HepG2 (cell line): Measurements from ENCODE around the gene ART1. TPM values are rescaled to one million over a fixed set of nuclear protein-coding genes. Genes with fewer than 3 reads are reported as not detected.

Experiments
- FOXA1 ChIP-seq, 2 experiments: fragments of 450-650 bp in 1 of 2; sonication (generic) in 1 of 2; formaldehyde crosslinking in 1 of 2; IDR thresholded peaks; 2 replicates each; pipeline versions ENCODE4 v1.4.0 to v1.6.1; 2016 to 2020; ENCODE audit warnings: missing genetic modification reagents in 1 of 2
- SATB2 ChIP-seq: sonication (generic); formaldehyde crosslinking; IDR thresholded peaks from 2 replicates; pipeline ENCODE4 v1.5.0; 2020; ENCODE audit warnings: missing genetic modification reagents
- ZNF24 ChIP-seq: fragments of 450-650 bp; IDR thresholded peaks from 2 replicates; pipeline ENCODE4 v1.6.1; 2017; ENCODE audit warnings: antibody characterized with exemption, mild to moderate bottlenecking
- polyA plus RNA-seq, 8 experiments: library from polyadenylated mRNA; depleted of rRNA in 3 of 8; stranded (reverse) in 7 of 8; unstranded in 1 of 8; fragments of >200 nt; fragmentation: Illumina TruSeq in 4 of 8; extraction: Trizol in 4 of 8; gene quantifications; 2 replicates each; pipeline versions ENCODE4 v1.2.1 to v1.2.3, GENCODE V29; 2011 to 2016; ENCODE audit warnings: low read depth in 4 of 8, missing spikeins in 1 of 8, mixed read lengths in 1 of 8; ENCODE audit not compliant: insufficient read depth in 1 of 8
- total RNA-seq, 5 experiments: library from RNA; depleted of rRNA; stranded (reverse); fragments of >200 nt; fragmentation: Illumina TruSeq; extraction: Trizol; gene quantifications; 2 replicates each; pipeline ENCODE4 v1.2.3, GENCODE V29; 2016; ENCODE audit warnings: low read depth in 1 of 5
- TF ChIP-seq, protein P1 (sequence below): sonication (generic); formaldehyde crosslinking; conservative IDR thresholded peaks from 2 replicates; pipeline ENCODE4 v1.4.0; 2020; ENCODE audit warnings: missing genetic modification reagents
- TF ChIP-seq, protein P2 (sequence below): sonication (generic); formaldehyde crosslinking; conservative IDR thresholded peaks from 2 replicates; pipeline ENCODE4 v1.8.1; 2023; ENCODE audit warnings: missing genetic modification reagents
- TF ChIP-seq, protein P3 (sequence below): sonication (generic); formaldehyde crosslinking; IDR thresholded peaks from 2 replicates; pipeline ENCODE4 v1.5.0; 2020; ENCODE audit warnings: mild to moderate bottlenecking, missing genetic modification reagents

ART1 gene
- total and polyA plus RNA-seq, 2 of the 13 experiments (the other 11 are each of a cell fraction or from before 2014, with no cell fraction given) = not detected

- TF ChIP-seq FOXA1 (IDR thresholded peaks at IDR 0.05) (no peak), FOXA1 (CRISPR knock-in tag; IDR thresholded peaks at IDR 0.05) (no peak), ZNF24 (no peak), SATB2 (no peak)
- TF ChIP-seq, protein P1, sequence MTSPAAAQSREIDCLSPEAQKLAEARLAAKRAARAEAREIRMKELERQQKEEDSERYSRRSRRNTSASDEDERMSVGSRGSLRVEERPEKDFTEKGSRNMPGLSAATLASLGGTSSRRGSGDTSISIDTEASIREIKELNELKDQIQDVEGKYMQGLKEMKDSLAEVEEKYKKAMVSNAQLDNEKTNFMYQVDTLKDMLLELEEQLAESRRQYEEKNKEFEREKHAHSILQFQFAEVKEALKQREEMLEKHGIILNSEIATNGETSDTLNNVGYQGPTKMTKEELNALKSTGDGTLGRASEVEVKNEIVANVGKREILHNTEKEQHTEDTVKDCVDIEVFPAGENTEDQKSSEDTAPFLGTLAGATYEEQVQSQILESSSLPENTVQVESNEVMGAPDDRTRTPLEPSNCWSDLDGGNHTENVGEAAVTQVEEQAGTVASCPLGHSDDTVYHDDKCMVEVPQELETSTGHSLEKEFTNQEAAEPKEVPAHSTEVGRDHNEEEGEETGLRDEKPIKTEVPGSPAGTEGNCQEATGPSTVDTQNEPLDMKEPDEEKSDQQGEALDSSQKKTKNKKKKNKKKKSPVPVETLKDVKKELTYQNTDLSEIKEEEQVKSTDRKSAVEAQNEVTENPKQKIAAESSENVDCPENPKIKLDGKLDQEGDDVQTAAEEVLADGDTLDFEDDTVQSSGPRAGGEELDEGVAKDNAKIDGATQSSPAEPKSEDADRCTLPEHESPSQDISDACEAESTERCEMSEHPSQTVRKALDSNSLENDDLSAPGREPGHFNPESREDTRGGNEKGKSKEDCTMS (CRISPR knock-in tag) = no peak
- TF ChIP-seq, protein P2, sequence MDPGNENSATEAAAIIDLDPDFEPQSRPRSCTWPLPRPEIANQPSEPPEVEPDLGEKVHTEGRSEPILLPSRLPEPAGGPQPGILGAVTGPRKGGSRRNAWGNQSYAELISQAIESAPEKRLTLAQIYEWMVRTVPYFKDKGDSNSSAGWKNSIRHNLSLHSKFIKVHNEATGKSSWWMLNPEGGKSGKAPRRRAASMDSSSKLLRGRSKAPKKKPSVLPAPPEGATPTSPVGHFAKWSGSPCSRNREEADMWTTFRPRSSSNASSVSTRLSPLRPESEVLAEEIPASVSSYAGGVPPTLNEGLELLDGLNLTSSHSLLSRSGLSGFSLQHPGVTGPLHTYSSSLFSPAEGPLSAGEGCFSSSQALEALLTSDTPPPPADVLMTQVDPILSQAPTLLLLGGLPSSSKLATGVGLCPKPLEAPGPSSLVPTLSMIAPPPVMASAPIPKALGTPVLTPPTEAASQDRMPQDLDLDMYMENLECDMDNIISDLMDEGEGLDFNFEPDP (CRISPR knock-in tag) = no peak
- TF ChIP-seq, protein P3, sequence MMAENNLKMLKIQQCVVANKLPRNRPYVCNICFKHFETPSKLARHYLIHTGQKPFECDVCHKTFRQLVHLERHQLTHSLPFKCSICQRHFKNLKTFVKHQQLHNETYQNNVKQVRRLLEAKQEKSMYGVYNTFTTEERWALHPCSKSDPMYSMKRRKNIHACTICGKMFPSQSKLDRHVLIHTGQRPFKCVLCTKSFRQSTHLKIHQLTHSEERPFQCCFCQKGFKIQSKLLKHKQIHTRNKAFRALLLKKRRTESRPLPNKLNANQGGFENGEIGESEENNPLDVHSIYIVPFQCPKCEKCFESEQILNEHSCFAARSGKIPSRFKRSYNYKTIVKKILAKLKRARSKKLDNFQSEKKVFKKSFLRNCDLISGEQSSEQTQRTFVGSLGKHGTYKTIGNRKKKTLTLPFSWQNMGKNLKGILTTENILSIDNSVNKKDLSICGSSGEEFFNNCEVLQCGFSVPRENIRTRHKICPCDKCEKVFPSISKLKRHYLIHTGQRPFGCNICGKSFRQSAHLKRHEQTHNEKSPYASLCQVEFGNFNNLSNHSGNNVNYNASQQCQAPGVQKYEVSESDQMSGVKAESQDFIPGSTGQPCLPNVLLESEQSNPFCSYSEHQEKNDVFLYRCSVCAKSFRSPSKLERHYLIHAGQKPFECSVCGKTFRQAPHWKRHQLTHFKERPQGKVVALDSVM (CRISPR knock-in tag) = no peak
- TF ChIP-seq, all 625 proteins: peak for 0
Observed at GRCh38 chr11:3611976-3612678, 32.8 kb upstream of the ART1 start (continued).
